Stimulated activated CD4-positive, alpha-beta T cell treated with anti-CD3 and anti-CD28 coated beads, Interleukin-1b, Interleukin-23, amount 100 ng/mL, for 4 hours (primary cell): ENCODE results near the gene GCSH.
"Not testable (repeated sequence)": the region's sequence is repeated elsewhere in the genome, so short reads cannot be mapped to it uniquely, and the experiment has no call there.

Experiments
- DNase-seq, 2 donors: peaks; one replicate each; pipeline ENCODE4 v3.0.0-alpha.2; 2020; ENCODE audit warnings: low read depth in 2 of 2

The GCSH gene

DNA sequence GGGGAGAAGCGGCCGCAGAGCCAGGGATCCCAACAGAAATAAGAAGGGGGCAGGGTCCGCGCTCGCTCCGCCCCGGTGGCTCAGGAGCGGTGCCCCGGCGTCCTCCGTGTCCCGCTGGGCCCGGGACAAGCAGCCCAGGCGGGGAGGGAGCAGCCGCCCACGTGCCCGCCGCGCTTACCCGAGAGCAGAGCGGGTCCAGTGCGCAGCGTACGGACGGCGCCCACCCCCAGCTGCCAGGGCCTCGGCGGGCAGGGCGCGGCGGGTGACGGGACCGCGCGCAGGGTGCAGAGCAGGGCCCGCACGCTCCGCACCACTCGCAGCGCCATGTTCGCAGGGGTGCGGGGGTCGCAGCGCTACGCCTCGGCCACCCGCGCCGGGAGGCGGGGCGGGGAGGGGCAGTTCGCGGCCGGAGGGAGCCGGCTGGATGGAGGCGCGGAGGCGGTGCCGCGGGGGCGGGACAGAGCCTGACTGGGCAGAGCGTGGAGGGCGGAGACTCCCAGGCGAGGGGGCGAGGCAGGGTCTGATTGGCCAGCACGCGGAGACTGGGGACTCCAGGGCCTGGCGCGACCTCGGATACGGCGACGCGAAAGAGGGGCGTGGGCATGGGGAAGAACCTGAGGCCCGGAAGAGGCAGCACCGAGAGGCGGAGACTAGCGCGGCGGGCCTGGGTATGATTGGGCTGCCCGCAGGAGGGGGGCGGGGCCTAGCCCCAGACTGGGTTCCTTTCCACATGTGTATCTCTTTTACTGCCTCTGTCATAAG lies at the start of gene GCSH:
GCSH (minus strand) TSS at position 443 of the 762 bp plus-strand sequence; CDS start at position 326, 117 bp downstream.
- peak; percentile 95 to 97 for DNase-seq

DNA sequence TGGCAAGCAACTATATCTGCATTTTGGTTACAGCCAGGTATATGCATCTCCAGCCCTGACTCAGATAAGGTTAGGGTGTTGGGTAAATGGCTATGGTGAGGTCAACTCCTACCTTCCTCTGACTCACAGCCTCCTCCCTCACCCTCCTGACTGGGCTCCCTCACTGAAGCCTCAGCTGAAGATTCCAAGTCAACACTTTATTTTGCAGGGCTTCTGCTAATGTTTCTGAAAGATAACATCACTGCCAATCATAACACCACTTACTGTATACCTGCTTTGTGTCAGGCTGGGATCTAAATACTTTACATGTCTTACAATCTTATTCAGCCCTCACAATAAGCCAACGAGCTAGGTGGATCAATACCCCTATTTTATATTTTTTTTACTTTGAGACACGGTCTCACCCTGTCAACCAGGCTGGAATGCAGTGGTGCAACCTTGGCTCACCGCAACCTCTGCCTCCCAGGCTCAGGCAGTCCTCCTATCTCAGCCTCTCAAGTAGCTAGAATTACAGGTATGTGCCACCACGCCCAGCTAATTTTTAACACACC lies 47.8 kb upstream of the GCSH start:
- DNase-seq: no peak

DNA sequence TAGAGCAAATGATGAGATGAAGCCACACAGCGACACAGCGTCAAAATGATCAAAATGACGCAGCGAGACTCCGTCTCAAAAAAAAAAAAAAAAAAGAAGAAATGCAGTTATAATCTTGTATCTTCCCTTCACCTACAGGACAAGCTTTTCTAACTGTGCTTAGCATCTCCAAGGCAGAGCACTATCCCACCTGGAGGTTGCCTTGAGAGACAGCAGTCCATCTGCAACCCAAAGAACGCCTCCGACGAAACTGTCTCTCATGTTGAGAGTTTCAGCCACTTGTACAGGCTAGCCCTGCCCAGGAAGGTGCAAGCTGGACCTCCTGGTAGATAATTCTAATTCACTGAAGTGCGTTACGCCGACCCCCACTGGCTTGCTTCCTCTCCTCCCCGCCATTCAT lies 46.7 kb upstream of the GCSH start:
- DNase-seq: no peak

DNA sequence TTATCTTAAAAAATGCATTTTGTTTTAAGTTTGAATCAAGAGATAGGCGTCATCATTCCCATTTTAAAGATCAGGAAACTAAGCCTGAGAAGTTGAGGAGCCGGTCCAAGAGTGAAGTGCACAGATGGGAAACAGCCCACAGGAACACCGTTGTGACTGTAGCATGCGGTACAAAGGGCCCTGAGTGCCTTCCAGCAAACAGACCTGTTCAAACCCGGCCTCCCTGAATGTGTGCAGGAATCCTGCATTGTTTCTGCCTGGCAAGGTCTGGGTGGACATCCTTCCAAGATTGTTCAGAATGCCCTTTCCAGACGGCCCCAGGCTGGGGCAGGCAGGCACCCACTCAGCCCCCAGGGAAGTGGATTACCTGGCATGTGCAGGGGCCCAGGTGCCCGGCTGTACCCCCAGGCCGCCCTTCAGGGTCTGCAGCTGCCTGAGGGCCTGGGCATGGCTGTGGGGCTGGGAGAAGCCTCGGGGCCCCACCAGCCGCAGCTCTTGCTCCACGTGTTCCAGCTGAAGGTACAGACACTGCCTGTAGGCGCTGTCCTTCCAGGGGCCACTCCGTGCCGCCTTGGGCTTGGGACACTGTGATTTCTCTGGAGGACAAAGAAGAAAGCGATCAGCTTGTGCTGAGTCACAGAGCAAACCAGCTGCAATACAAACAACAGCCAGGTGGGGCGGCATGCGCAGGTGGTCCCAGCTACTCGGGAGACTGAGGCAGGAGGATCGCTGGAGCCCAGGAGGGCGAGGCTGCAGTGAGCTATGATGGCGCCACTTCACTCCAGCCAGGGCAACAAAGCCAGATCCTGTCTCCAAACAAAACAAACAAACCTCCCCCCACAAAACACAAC lies 45.0 kb upstream of the GCSH start:
- no peak for DNase-seq

- DNase-seq: no peak
Observed at GRCh38 chr16:81138831-81139557, 42.8 kb upstream of the GCSH start.

DNA sequence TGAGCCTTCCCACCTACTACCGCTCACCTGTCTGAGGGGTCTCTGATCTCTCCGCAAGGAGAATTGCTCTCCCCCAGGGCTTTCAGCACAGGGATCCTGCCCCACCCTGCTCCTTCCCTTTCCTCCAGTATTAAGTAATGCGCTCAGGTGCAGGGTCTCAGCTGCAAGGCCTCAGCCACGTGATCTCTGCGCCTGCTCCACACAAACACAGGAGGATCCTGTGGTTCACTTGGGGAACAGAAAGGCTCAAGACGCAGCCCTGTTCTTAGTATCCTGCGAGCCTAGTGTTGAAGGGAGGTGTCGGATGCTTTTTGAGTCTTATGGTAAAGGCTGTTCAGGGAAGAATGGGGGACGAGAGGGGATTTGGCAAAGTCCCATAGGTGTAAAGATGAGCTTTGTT lies 41.6 kb upstream of the GCSH start:
- DNase-seq: no peak

DNA sequence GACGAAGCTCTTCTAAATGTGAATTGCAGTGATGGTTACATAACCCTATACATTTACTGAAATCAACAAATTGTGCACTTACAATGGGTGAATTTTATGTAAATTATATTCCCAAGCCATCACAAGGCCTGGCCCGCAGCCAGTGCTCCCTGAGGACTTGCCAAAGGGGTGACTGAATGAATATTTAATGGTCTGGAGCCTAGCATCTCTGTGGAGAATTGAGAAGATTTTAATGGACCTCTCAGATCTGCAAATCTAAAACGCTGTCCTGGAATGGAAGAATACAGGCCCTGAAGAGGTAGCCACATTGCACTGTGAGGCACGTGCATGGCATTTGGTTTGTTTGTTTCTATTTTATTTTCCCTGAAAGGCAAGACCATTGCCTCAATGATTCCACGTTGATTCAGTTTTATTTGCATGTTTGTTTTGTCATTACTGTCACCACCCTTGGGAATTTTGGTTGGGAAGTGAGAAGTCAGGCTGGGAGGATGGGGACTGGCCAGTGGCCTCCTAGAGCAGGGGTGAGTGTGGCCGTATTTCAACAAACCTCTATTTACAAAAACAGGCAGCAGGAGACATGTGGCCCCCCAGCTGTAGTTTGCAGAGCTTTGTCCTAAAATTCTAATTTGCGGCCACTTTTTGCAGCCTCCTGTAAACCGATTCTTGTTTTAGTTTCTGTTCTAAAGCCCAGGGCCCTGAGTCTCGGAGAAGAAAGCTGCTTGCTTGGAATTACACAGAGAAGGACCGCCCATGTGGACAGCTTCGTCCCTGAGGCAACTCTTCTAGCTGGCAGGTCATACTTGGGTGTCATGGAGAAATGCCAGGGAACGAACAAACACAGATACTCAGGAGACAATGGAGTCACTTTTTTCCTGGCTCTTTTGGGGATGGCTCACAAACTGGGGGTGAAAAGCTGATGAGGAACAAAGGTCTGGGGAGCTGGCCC lies 40.5 kb upstream of the GCSH start:
- DNase-seq: no peak

- no peak for DNase-seq
Observed at GRCh38 chr16:81130126-81130525, 33.9 kb upstream of the GCSH start.

- DNase-seq: no peak
Observed at GRCh38 chr16:81128726-81129524, 32.7 kb upstream of the GCSH start.

DNA sequence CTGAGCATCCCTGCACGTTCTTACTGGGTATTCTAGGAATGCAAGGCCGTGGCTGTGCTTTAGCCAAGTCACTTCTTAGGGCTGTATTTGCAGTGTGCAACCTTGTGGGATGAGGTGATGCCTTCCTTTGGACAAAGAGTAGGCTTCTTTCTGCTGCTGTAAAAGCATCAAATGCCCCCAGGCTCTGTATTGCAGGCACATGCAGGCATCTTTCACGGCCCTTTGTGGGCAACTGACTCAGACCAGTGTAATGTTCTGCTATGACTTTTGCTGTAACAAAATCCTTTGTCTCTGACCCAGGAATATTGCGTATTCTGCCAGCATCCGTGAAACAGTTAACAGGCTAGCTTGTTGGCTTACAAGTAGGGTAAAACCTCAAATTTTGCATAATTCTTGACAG lies 30.9 kb upstream of the GCSH start:
- DNase-seq: no peak

GRCh38 chr16:81123092-81123852 lies 27.1 kb upstream of the GCSH start:
- DNase-seq: no peak

GRCh38 chr16:81121474-81121990 lies 25.3 kb upstream of the GCSH start:
- no peak for DNase-seq

- DNase-seq: no peak
Observed at GRCh38 chr16:81117436-81117835, 21.2 kb upstream of the GCSH start.

- DNase-seq: no peak
Observed at GRCh38 chr16:81116285-81116684, 20.1 kb upstream of the GCSH start.

- DNase-seq: no peak
Observed at GRCh38 chr16:81112453-81112852, 16.3 kb upstream of the GCSH start.

DNA sequence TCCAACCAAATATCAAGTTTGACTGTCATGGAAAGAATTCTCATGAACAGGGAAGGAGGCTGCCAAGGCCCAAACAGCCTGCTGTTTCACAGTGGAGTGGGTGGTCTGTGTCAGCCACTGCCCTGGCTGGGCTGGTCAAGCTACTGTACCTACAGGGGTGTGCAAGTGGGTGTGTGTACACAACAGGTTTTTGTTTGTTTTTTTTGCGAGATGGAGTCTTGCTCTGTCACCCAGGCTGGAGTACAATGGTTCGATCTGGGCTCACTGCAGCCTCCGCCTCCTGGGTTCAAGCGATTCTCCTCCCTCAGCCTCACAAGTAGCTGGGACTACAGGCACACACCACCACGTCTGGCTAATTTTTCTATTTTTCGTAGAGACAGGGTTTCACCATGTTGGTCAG lies 13.1 kb upstream of the GCSH start:
- not testable (repeated sequence) for DNase-seq

GRCh38 chr16:81107511-81107910 lies 11.3 kb upstream of the GCSH start:
- DNase-seq: no peak

GRCh38 chr16:81106826-81107503 lies 10.8 kb upstream of the GCSH start:
- no peak for DNase-seq

DNA sequence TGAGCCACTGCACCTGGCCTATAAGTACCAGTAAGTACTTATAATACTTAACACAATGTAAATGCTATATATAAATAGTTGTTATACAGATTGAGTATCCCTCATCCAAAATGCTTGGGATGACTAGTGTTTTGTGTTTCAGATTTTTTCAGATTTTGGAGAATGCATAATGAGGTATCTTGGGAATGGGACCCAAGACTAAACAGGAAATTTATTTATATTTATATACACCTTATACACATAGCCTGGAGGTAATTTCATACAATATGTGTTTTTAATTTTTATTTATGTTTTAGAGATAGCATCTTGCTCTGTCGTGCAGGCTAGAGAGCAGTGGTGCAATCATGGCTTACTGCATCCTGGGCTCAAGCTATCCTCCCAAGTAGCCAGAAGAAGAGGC lies 9.8 kb upstream of the GCSH start:
- DNase-seq: no peak
